ENCODE results near the gene ISOC2. TPM values are rescaled to one million over a fixed set of nuclear protein-coding genes. Genes with fewer than 3 reads are reported as not detected.
A peak's percentile ranks its signal among the peaks of the same experiment; 100 is the strongest.
"Not testable (repeated sequence)": the region's sequence is repeated elsewhere in the genome, so short reads cannot be mapped to it uniquely, and the experiment has no call there.

ISOC2 gene
- total RNA-seq, 1 experiment from 2014 or later: 123 TPM

DNA sequence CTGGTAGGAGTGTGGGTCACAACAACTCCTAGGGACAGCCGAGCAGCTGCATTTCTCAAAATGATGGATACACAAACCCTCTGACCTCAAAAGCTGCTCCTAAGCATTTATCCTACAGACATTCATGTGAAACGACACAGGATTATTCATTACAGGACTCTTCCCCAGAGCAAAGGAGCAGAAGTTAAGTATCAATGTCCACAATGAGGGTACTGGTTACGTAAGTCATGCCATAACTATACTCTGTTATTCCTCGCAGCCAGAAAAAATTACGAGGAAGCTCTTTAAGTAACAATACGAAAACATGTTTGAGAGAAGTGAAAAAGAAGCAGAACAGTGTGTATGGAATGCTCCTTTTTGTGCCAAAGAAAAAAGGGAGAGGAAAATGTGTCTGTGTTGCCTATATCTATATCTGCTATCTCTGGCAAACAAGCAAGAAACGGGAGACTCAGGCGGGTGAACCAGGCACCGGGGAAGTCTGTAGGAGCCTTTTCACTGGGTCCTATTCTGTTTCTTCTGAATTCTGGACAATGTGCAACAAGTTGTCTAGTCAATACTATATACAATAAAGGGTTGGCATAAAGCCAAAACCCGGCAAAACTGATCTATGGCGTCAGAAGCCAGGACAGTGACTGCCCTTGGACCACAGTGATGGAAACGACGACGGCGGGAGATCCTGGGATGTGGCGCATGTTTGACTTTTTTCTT, 1.3 kb downstream of the ISOC2 start:
- DNase-seq (ENCODE audit: low read depth): no peak

DNA sequence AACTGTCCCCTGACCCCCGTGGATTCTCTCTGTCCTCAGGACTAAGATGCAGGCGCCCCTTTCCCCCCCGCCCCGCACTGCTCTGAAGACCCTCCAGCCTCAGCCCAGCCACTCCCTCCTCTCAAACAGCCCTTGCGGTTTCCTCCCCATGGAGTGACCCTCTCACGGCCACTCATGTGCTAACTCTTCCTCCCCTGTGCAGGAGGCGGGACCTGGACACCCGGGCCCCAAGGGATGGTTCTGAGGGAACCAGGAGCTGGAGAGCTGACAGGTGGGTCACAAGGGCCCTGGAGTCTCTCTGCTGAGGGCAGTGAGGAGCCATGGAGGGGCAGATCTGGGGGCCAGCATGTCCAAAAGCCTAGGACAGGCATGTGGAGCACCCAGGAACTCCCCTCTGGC, 1.9 kb downstream of the ISOC2 start:
- no peak for DNase-seq (ENCODE audit: low read depth)

DNA sequence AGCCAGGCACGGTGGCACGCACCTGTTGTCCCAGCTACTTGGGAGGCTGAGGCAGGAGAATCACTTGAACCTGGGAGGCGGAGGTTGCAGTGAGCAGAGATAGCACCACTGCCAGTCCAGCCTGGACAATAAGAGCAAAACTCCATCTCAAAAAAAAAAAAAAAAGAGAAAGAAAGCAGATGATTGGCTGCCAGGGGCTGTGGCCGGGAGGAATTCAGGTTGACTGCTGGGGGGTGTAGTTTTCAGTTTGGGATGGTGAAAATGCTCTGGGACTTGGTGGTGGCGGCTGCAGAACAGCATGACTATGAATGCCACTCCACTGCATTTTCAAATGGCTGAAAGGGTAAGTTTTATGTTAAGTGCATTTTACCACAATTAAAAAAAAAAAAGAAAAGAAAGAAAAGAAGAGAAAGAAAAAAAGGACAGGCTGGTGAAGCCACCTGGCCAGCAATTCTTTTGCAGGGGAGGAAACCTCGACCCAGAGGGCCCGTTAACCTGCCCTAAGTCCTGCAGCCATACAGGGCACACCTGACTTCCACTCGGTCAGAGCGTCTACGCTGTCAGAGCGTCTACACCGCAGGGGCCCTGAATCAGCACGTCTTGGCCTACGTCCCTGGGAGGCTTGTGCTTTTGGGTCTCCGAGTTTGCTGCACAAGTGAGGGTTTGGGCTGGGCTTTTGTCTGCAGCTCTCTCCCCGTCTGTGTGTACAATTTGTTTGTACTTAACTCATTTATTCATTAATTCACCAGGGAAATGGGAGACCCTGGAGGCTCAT, 3.6 kb downstream of the ISOC2 start:
- DNase-seq (ENCODE audit: low read depth): no peak

DNA sequence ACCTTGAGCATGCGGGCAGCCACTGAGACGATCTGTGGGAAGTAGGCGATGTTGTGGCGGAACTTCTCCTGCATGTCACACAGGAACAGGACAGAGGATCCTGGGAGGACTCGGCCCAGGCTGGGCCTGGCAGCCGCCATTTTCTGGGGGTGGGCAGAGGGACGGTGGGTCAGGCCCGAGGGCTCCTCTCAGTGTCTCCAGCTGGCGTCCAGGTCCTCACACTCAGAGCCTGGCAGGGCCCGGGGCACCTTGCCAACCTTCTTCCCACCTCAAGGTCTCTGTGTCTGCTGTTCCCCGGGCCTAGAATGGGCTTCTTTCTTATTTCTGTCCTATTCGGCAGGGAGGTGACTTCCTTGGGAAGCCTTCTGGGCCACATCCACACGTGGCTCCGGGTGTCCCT, 5.1 kb downstream of the ISOC2 start:
- DNase-seq (ENCODE audit: low read depth): no peak

DNA sequence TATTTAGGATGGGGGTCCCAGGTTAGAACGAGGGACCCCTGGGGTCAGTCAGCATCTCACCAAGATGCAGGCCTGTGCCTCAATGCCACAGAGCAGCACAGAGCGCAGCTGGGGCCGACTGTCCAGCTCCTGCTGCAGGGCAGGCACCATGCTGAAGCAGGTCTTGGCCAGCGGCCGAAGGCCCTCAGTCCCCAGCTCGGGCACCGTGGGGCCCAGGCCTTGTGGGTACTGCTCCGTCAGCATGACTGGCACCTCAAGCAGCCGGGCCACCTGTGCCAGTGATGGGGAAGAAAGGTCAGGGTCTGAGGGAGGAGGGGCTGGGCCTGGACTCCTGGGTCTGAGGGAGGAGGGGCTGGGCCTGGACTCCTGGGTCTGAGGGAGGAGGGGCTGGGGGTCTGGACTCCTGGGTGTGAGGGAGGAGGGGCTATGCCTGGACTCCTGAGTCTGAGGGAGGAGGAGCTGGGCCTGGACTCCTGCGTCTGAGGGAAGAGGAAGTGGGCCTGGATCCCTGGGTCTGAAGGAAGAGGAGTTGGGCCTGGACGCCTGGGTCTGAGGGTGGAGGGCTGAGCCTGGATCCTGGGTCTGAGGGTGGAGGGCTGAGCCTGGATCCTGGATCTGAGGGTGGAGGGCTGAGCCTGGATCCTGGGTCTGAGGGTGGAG, 5.7 kb downstream of the ISOC2 start:
- no peak for DNase-seq (ENCODE audit: low read depth)

DNA sequence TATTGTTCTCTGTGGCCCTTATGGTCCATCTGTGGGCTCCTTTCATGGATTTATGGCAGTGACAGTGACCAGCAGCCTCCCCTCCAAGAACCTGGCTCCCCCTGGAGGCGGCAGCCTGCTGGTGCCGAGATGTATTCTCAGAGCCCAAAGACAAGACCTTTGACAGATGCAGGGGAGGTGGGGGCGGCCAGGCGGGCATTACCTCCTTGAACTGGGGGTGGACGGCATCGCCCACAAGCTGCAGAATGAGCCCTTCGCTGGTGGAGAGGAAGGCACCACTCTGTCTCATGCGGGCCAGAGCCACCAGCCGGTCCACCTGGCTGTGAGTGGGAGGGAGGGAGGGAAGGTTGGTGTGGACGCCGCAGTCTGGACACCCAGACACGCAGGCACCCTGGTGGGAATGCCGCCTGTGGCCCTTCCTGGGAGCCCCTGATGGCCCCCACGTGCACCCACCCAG, 6.6 kb downstream of the ISOC2 start:
- peak; percentile 44 for DNase-seq (ENCODE audit: low read depth)

DNA sequence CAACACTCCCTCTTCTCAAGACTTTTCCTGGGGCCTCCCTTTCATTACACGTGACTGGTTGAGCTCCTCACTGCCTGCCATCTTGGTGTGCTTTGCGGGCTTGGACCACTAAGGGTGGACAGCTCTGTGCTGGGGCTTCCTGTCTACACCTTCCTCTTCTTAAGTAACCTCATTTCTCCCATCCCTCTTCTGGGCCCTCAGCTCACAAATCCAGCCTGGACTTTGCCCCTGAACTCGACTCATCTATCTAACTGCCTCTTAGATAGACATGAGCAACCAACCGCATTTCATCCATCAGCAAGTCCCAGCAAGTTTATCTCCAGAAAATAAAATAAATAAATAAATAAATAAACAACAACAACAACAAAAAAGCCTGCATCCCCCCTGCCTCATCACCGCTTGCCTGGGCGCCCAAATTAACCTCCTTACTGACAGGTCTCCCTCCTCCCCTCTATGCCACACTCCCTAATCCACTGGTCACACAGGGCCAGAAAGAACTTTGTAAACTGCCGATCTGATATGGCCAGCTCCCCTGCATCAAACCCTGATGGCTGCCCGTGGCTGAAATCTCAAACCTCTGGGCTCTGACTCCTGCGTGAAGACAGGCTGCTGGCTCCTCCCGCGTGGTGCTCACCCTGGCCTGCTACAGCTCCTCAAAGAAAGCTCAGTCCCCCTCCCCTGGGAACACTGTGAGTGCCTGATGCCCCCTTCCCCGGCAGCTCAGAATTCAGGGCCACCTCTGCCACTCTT, 7.8 kb downstream of the ISOC2 start:
- DNase-seq (ENCODE audit: low read depth): no peak

DNA sequence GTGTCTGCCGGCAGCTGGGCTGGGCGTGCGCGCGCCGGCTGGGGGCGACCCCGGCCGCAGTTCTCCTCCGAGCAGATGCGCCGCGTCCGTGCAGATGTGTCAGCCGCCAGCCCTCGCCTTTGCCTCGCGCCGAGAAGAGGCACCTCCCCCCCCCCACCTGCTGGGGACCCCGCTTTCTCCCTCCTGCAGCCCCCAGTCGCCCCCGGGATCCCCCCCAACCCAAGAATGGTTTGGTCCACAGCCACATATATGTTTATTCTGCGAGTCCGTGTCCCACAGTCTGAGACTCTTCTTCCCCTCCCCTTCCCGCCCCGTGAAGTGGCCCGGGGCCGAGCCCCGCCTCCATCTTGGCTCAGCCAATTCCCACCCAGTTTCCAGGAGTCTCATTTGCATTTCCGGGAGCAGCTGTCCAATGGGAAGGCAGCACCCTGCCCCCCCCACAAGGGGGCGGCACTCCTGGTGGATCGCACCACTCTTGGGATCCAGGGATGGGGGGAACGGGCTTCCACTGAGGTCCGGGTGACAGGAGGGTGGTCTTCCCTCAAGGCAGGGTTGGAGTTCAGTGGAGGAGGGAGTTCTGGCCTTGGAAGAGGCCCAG, 8.6 kb downstream of the ISOC2 start:
- peak; percentile 49 for DNase-seq (ENCODE audit: low read depth)

DNA sequence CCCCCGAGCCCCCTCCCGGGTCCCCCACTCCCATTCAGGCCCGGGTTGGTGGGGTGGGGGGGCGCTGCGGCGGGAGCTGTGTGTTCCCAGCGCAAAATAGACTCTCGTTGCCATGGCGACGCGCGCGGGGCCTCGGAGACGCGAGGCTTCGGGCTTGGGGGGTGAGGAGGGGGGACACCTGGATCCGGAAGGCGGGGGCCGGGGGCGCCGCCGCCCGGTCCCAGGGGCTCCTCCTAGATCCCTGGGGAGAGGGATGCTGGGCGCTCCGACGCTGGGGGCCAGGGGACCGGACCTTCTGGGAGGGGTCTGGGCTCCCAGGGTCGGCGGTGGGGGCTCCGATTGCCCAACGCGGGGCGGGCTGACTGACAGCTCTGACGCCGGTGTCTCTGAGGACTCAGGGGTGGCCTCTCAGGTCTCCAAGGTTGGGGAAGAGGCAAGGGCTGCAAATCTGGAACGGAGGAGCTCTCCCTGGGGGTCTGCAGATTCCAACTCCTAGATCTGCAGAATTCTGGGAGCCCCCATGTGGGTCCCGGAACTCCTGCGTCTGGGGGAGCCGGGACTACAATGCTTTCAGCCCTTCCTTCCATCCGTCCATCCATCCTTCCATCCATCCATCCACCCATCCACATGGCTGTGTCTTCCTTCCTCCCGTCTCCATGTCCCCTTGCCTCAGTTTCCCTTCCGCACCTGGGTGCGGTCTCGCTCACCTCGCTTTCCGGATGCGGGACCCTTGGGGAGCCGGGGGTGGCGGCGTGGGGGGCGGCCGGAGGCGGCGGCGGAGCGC, 9.3 kb downstream of the ISOC2 start:
- DNase-seq (ENCODE audit: low read depth): no peak

DNA sequence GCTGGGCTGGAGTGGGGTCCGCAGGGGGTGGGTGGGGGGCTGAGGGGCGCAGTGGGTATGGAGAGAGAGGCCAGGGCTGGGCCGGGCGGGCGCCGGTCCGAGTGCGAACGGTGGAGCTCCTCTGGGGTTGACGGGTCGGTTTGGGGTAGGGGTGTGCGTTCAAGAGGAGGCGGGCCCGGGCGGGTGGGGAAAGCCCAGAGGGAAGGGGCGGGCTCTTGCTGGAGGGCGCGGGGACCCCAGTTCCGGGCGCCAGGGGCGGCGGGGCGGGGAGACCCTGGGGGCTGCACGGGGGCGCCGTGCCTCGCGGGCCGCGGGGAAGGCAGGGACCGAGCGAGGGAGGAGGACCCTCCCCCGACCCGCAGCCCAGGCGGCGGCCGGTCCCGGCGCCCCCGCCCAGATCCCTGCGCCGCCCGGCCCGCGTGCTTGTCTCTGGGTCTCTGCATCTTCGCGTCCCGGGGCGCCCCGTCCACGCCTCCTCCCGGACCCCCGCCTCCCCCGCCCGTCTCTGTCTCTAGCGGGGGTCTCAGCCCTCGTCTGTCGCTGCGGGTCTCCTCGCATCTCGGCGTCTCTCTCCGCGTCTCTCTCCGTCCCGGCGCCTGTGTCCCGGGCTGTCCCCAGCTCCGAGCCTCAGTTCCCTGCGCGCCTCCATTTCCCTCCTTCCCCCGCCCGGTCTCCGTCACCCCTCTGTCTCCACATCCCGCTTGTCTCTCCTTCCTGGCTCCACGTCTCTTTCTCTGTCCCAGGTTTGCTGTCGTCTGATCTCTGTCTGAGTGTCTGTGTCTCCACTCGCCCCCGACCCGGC, 10.1 kb downstream of the ISOC2 start:
- no peak for DNase-seq (ENCODE audit: low read depth)

DNA sequence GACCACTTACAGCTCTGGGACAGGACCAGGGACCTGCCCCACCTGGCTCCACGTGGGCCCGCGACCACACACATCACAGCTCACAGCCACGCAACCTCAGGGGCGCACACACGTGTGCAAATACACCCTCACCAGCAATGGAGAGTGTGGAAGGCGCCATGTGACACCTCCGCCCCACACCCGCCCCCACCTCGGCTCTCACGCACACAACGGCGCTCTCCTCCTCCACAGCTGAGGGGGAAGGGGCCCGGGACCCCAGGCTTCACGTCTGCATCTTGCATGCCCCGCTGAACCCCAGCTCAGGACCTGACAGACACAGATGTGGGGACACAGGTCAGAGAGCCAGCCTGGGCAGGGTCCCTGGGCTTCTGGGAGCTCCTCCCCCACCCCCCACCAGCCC, 12.0 kb downstream of the ISOC2 start:
- no peak for DNase-seq (ENCODE audit: low read depth)

DNA sequence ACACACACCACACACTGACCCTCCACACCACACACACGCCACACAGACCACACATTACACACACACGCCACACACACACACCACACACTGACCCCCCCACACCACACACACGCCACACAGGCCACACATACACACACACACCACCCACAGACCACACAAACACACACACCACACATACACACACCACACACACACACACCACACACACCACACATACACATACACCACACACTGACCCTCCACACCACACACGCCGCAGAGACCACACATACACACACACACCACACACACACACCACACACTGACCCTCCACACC, 13.3 kb downstream of the ISOC2 start:
- DNase-seq (ENCODE audit: low read depth): not testable (repeated sequence)

DNA sequence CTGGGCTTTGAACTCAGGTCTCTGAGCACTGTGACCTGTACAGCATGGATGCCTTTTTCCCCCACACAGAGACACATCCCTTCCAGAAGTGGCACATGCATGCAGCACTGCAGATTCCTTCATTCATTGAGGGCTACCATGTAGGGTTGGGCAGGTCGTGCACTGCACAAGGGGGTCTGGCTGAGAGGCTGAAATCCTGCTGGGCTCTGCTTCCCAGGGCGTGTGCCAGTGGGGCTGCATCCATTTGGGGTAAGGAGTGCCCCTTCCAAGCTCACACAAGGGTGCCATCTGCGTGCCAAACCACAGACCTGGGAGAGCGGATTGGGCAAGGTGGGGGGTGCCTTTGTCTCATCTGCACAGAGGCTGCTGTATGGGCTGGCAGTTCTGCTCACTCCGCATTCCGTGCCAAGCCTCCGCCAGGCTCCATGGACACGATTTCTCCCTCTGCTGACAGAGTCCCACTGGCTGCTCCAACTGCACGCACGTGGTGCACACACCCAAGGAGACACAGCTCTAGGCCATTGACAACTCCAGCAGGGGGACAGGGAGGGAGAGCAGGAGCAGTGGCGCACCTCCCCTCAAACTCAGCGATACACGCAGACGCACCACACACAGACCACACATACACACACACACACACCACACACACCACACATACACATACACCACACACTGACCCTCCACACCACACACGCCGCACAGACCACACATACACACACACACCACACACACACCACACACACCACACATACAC, 13.8 kb downstream of the ISOC2 start:
- peak; percentile 76 for DNase-seq (ENCODE audit: low read depth)

DNA sequence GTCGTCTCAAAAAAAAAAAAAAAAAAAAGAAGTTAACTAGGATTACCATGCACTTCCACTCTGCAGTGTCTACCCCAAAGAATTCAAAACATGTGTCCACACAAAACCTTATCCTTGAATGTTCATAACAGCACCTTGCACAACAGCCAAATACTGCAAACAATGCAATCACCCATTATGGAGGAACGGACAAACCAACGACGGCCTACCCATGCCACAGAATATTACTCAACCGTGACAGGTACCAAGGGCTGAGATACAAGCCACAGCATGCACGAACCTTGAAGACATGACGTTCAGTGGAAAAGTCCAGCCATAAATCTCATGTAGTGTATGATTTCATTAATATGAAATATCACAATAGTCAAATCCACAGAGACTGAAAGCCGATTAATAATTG, 15.4 kb downstream of the ISOC2 start:
- no peak for DNase-seq (ENCODE audit: low read depth)

DNA sequence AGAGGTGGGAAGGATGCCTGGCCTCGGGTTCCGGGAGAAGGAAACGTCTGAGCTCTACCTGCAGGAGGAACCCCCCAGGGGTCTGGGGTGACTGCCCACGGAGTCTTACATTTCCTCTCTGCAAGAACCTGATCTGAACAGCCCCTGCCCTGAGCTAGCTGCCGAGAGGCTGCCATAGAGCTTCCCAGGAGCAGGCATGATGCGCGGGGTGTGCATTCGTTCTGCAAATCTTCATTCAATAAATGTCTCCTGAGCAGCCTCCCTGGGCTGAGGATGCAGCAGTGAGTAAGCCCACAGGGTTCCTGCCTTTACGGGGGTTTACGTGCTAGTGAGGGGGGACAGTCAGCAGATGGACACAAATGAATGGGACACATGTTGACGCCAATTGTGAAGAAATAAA, 16.8 kb downstream of the ISOC2 start:
- no peak for DNase-seq (ENCODE audit: low read depth)

DNA sequence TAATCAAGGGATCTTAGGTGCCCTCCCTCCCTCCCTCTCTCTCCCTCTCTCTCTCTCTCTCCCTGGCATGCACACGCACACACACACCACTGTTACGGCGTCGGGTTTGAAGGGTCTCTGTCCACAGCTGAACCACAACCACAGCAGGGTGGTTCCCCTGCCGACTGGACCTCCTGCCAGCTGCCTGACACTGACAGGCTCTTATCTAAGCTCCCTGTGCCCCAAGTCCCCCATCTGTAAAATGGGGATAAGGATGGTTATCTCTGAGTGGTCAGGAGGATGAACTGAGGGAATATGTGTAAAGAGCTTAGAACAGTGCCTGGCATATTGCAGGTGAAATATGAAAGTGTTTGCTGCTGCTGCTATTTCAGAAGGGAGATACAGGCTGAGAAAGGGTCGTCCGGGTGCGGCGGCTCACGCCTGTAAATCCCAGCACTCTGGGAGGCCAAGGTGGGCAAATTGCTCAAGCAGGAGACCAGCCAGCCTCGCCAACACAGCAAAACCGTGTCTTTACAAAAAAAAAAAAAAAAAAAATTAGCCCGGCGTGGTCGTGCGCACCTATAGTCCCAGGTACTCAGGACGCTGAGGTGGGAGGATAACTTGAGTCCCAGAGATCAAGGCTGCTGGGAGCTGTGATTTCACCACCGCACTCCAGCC, 17.5 kb downstream of the ISOC2 start:
- DNase-seq (ENCODE audit: low read depth): no peak

DNA sequence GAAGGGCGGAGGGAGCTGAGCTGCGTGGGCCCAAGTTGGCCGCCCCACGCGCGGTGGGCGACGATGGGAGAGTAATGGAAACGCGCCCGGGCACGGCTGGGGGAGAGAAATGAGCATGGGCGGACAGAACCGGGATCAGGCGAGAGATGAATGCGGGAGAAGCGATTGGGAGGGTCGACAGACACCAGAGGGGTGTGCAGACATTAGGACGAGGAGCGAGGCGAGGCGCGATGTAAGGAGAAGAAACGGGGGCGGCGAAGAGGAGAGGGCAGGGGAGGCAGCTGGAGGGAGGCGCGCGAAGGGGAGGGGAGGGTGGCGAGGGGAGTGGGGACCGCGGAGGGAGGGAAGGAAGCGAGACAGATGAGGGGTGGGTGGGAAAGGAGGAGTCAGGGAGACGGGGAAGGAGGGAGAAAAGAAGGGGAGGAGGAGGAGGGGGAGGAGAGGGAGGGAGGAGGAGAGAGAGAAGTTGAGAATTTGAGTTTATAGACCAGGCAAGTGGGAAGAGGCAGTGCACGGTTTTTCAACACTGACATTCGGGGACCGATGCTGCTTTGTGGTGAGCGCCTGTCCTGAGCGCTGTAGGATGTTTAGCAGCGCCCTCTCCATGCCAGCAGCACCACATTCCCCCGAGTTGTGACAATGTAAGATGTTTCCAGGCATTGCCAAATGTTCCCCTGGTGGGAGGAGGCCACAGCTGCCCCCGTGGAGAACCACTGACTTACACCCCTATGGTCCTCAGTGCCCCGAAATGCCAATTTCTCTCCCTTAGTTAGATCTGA, 18.2 kb downstream of the ISOC2 start, which contains the start of gene SHISA7:
TSS of gene SHISA7 (minus strand) at position 256 of the 779 bp plus-strand sequence. CDS start 437 bp downstream, outside the sequence.
- no peak for DNase-seq (ENCODE audit: low read depth)

DNA sequence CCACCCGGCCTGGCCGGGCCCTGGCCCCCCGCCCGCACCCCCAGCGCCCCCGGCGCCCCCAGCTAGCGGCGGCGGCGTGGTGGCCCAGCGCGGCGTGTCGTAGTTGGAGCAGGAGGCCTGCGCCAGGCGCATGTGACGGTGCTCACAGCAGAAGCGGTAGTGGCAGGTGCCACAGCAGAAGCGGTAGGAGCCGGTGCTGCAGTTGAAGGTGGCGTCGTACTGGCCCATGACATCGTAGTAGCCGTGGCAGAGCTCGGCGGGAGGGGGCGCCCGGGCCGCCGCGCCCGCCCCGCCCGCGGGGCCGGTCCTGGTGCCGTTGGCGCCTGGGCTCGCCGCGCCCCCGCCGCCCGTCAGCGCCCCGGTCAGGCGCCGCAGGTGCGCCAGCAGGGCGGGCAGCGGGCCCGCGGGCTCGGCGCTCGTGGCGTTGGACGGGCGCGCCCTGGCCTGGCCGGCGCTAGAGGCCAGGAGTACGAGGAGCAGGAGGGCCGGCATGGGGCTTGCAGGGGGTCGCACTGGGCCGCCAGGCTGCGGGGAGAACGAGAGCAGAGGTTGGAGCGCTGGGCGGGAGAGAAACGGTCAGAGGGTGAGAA, 19.0 kb downstream of the ISOC2 start:
- no peak for DNase-seq (ENCODE audit: low read depth)

All from M059J (cell line).